ENCODE measurements around the gene ELN.

ELN gene

GRCh38 chr7:74032191-74032490 is 4.2 kb downstream of the ELN start:
- no peak for DNase-seq (ENCODE audit: low read depth)
- no peak overlapping the region for H3K4me3 ChIP-seq (ENCODE audit: low read depth, low read length)
- no peak for TF ChIP-seq CTCF (IDR thresholded peaks at IDR 0.05; ENCODE audit: low read depth, low read length, missing control alignments)

GRCh38 chr7:74032624-74033371 is 4.8 kb downstream of the ELN start:
- no peak for TF ChIP-seq CTCF (IDR thresholded peaks at IDR 0.05; ENCODE audit: low read depth, low read length, missing control alignments)
- H3K4me3 ChIP-seq (ENCODE audit: low read depth, low read length): no peak overlapping the region
- DNase-seq (ENCODE audit: low read depth): no peak

DNA sequence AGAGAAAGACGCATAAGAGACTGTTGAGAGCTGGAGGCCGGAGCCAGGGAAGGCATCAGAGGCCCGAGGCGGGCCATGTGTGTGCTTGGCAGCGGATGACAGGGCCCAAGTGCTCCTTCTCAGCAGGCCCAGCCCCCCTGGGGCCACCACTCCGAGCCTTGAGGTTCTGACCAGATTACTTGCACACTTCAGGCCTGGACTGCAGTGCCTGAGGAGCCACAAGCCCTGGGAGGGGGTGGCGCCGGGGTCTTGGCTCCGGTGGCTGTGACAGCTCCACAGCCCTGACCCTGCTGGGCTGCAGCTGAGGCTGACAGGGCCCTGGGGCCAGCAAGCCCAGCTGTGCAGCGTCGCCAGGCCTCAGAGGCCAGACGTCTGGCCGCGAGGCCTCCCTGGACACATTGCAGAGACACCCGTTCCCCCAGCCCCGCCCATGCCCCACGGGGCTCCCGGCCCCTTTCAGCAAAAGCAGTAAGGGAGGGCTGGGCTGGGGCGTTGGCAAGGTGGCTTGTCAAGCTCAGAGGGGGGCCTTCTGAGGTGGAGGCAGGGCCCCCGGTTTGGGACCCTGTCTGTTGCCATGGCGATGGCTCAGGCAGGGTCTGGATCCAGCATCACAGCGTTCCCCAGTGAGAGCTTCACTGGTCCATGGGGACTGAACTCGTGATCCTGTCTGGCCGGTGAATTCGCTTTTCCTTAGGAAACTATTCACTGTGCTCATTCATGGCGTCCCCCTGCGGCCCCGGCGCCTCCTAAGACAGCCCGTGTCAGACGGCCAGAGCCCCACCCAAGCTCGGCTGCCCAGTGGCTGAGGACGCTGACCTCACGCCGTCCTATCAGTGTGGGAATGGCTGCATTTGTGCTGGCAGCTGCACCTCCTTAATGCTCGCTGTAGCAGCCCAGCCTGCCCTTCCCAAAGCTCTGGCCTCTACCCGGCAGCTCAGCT is 5.7 kb downstream of the ELN start:
- TF ChIP-seq CTCF (IDR thresholded peaks at IDR 0.05; ENCODE audit: low read depth, low read length, missing control alignments): no peak
- H3K4me3 ChIP-seq (ENCODE audit: low read depth, low read length): no peak overlapping the region
- no peak for DNase-seq (ENCODE audit: low read depth)

- DNase-seq (ENCODE audit: low read depth): no peak
- no peak for TF ChIP-seq CTCF (IDR thresholded peaks at IDR 0.05; ENCODE audit: low read depth, low read length, missing control alignments)
- no peak overlapping the region for H3K4me3 ChIP-seq (ENCODE audit: low read depth, low read length)
These were observed 9.6 kb downstream of the ELN start for GRCh38 chr7:74037609-74038008.

- no peak for TF ChIP-seq CTCF (IDR thresholded peaks at IDR 0.05; ENCODE audit: low read depth, low read length, missing control alignments)
- DNase-seq (ENCODE audit: low read depth): no peak
- H3K4me3 ChIP-seq (ENCODE audit: low read depth, low read length): no peak overlapping the region
These were observed 10.4 kb downstream of the ELN start for GRCh38 chr7:74038194-74038961.

DNA sequence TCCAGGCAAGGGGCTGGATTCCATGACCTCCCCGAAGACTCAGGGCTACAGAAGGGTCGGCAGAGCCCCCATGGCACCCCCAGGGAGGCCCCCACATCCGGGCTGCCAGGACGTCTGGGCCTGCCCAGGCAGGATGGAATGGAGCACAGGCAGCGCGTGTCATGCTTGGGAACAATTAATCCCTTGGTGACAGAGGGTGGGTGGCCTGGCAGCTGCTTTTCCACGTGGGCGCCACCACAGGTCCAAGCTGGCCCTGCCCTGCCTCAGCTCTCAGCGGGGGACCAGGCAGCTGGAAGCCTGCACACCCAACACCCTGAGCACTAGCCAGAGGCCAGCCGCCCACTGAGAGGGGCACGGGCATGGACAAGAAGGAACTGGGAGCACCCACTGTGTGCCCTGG is 11.4 kb downstream of the ELN start:
- H3K4me3 ChIP-seq (ENCODE audit: low read depth, low read length): no peak overlapping the region
- DNase-seq (ENCODE audit: low read depth): no peak
- TF ChIP-seq CTCF (IDR thresholded peaks at IDR 0.05; ENCODE audit: low read depth, low read length, missing control alignments): no peak
